GM21515 (cell line): ENCODE results near the gene CAMK1.
"Not testable (repeated sequence)": the region's sequence is repeated elsewhere in the genome, so short reads cannot be mapped to it uniquely, and the experiment has no call there.

ENCODE experiments used
- ATAC-seq: cut with Tn5 transposase; IDR thresholded peaks from one replicate; pipeline ENCODE4 v1.9.1; 2021; ENCODE audit not compliant: unreplicated experiment

The CAMK1 gene

DNA sequence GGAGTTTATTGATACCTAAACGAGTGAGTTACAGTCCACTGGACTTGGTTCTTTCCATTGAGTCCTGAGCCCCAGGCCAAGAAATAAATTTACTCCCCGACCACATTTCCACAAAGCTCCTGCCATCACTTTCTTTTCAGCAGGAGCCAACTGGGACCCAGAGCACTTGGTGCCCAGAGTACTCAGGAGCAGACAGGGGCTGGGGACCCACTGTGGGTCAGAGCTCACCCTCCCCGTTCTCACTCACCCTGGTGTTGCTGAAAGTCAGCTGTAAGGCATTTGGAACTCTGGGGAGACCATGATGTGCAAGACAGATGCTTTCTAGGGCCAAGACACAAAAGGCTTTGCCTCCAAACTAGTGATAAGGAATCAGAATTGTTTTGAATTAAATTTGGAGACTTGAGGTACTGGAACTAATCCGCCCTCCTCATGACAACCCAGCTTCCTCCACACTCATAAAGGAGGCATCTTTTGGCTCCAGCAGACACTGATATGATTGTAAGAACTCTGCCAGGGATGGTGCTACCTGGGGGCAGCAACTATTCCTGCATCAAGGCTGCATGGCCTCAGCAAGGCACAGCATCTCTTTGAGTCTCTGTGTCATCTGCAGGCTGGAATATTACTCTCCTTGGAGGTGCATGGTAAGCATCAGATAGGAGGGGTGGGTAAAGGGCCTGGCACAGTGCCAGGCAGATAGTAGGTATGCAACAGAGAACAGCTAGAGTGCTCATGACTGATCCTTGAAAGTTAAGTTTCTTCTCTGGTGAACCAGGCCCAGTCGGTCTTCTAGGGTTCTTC lies 7.3 kb upstream of the CAMK1 start:
- no peak for ATAC-seq

DNA sequence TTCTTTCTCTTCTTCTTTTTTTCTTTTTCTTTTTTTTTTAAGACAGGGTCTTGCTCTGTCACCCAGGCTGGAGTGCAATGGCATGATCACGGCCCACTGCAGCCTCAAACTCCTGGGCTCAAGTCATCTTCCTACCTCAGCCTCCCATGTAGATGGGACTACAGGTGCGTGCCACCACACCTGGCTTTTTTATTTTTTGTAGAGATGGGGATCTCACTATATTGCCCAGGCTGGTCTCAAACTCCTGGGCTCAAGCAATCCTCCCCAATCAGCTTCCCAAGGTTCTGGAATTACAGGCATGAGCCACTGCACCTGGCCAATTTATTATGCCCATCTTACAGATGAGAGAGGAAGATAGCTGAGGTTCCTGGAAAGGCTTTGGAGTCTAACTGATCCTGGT lies 1.3 kb upstream of the CAMK1 start:
- ATAC-seq, result not testable (repeated sequence)

DNA sequence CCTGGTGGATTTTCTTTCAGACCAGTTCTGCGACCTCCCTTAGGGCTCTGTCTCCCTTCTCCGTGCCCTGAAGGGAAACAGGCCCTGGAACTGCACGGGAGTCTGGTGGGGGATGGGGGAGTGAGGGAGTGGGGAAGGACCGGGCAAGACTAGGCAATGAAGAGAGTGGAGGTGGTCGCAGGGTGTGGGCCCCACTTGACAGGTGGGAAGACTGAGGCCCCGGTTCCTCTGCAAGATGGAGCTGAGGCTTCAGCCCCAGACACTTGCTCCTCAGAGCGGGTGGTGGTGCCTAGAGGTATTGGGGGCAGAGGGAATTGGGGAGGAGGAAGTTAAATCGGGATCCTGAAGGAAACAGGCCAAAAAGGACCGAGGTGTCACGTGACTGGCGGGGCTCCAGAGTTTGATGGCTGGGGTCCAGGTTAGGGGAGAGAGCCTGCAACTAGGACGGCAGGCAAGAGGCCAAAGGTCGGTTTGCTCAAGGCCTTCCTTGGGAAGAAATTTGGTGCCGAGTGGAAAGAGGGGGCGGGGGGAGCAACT lies 597 bp upstream of the CAMK1 start:
- no peak for ATAC-seq

- no peak for ATAC-seq
Measured at GRCh38 chr3:9769012-9769411, 735 bp downstream of the CAMK1 start.

DNA sequence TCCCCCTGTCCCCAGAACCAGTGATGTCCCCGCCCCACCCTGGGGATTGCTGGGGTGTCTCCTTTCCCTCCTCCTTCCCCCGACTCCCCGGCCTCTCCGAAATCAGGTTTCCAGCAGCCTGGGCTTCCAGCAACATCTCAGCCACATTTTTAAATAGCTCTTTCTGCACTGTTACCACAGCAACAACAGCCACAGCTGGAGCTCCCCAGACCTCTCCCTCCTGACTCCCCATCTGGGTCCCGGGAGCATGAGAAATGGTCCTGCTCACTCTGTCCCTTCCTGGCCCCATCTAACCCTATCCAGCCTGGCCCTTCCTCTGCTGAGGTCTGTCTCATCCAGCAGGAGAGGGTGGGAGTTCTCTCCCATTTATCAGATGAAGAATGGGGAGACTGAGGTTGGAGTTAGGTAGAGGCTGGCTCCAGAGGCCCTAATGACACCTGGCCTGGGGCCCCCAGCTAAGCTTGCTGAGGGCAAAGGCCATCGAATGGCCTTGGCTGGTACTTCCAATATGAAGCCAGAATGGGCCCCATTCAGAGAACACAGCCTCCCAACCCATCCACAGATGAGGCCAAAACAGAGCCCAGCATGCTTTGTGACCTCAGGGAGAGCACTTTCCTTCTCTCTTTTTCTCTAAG lies 1.5 kb downstream of the CAMK1 start:
- ATAC-seq, result no peak

DNA sequence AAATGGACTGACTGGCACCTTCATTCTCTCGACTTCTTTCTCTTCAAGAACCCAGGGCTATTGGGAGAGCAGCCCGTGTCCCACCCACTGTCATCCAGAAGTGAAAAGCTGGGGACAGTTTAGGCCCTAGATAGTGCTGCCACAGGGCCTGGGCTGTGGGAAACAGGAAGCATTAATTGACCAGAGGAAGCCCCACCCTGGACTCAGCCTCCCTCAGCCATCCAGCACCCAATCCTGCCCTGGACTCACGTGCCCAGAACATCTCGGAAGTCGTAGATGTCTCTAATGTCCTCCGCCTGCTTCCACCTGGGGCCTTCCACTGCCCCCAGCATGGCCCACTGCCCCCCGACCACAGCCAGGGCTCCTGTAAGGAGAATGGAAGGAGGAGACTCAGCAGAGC lies 2.3 kb downstream of the CAMK1 start:
- ATAC-seq, result no peak

- ATAC-seq, result no peak
Measured at GRCh38 chr3:9765865-9766264, 3.9 kb downstream of the CAMK1 start.

GRCh38 chr3:9762871-9763270 lies 6.9 kb downstream of the CAMK1 start:
- ATAC-seq, result no peak

DNA sequence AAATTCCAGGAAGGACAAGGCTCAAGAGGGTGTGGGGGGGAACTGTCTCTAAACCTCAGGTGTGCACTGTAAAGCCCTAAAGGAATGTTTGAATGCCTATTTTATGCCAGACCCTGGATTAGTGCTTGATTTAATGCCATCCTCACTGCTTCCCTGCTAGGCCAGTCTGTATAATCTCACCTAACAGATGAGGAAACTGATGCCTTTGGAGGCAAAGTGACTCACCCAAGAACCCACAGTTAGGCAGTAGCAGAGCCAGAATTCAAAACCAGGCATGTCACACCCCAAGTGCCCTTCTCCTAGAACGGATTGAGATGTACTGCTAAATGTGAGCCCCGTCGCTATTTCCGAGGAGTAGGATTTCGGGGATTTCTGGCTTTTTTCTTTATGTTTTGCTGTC lies 7.8 kb downstream of the CAMK1 start:
- no peak for ATAC-seq

DNA sequence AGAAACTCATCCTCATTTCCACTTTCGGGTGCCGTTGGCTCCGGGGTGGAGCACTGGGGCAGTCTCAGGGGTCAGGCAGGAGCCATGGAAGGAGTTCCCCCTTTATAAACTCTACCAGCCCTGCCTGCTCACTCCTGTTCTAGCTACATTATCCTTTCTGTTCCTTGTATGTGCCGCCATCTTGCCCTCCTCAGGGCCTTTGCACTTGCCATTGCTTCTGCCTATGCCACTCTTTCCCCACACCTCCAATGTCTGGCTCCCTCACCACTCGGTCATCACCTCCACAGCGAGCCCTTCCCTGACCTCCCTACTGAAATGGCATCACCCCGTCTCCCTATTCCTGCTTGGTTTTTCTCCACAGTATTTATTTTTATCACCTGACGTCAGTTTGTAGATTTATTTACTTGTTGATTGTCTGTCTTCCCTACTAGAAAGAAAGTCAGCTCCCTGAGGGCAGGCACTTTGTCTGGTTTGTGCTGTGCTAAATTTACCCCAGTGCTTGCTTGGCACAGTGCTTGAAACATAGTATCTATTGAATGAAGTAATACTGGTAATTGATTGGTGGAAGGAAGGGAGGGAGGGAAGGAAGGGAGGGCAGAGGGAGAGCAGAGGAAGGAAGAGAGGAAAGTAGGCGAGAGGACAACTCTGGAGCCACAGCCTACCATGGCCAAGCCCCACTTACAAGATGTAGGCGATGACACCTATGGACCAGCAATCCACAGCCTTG lies 8.8 kb downstream of the CAMK1 start:
- no peak for ATAC-seq

DNA sequence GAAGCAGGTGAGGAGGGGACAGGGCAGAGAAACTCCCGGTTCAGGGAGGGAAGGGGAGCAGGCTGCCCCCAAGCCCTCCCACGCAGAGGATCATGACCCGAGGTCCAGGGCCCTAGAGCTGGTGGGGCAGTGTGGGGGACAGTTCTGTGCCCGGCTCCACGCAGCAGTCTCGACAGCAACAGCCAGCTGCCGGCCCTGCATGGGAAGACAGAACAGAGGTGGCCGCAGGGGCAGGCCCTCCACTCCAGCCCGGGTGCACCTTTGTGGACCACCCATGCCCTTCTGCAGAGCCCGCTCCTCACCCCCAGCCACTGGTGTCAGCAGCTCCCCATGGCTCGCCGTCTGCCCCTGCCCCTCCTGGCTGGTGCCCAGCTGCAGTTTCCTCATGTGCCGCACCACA lies 12.3 kb downstream of the CAMK1 start:
- no peak for ATAC-seq

DNA sequence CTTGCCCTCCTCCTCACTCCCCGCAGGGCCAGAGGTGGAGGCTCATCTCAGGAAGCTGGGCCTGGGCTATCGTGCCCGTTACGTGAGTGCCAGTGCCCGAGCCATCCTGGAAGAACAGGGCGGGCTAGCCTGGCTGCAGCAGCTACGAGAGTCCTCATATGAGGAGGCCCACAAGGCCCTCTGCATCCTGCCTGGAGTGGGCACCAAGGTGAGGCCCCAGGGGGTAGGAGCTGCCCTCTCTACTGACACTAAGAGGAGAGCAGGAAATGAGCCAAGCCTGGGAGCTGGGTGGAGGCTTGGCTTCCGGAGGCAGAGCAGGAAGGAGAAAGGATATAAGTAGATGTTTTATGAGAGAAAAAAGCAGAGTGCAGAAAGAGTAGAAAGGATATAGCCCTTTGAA lies 15.1 kb downstream of the CAMK1 start:
- ATAC-seq, result no peak

- no peak for ATAC-seq
Measured at GRCh38 chr3:9750556-9751411, 19.0 kb downstream of the CAMK1 start.

DNA sequence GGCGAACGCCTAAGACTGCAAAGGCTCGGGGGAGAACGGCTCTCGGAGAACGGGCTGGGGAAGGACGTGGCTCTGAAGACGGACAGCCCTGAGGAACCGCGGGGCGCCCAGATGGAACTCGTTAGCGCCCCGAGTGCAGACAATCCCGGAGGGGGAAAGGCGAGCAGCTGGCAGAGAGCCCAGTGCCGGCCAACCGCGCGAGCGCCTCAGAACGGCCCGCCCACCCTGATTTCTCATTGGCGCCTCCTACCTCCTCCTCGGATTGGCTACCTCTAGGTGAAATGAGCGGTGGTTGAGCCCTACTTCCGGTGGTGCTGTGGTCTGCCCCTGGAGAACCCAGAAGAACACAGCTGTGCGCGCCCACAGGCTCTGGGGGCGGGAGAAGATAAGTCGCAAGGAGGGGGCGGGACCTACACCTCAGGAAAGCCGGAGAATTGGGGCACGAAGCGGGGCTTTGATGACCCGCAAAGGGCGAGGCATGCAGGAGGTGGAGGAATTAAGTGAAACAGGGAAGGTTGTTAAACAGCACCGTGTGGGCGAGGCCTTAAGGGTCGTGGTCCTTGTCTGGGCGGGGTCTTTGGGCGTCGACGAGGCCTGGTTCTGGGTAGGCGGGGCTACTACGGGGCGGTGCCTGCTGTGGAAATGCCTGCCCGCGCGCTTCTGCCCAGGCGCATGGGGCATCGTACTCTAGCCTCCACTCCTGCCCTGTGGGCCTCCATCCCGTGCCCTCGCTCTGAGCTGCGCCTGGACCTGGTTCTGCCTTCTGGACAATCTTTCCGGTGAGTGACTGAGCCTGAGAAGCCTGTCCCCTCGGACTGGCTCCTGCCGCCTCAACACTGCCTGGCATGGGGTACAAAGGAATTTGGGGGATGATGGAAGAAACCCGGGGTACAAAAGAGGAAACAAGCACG lies 19.8 kb downstream of the CAMK1 start, which contains the start of gene OGG1:
TSS of gene OGG1 (plus strand) at position 308 of the 911 bp plus-strand sequence. CDS start at position 643, 335 bp downstream.
- peak; percentile 94 for ATAC-seq

GRCh38 chr3:9749296-9749644 lies 20.5 kb downstream of the CAMK1 start:
- no peak for ATAC-seq

GRCh38 chr3:9748031-9748430 lies 21.7 kb downstream of the CAMK1 start:
- no peak for ATAC-seq

GRCh38 chr3:9747267-9747666 lies 22.5 kb downstream of the CAMK1 start:
- ATAC-seq, result no peak

GRCh38 chr3:9746330-9746729 lies 23.4 kb downstream of the CAMK1 start:
- ATAC-seq, result no peak

GRCh38 chr3:9745521-9745920 lies 24.2 kb downstream of the CAMK1 start:
- no peak for ATAC-seq

DNA sequence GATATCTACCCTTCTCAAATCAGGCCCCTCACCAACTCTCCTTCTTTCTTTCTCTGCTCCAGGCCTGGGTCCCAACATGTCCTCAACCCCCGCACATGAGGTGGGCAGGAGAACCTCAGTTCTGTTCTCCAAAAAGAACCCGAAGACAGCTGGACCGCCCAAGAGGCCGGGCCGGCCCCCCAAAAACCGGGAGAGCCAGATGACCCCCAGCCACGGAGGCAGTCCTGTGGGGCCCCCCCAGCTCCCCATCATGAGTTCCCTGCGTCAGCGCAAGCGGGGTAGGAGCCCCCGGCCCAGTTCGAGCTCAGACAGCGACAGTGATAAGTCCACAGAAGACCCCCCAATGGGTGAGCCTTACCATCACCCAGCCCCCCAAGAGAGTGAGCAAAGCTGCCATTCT lies 25.6 kb downstream of the CAMK1 start:
- no peak for ATAC-seq
